ENCODE measurements around the gene KDM4C.

DNA sequence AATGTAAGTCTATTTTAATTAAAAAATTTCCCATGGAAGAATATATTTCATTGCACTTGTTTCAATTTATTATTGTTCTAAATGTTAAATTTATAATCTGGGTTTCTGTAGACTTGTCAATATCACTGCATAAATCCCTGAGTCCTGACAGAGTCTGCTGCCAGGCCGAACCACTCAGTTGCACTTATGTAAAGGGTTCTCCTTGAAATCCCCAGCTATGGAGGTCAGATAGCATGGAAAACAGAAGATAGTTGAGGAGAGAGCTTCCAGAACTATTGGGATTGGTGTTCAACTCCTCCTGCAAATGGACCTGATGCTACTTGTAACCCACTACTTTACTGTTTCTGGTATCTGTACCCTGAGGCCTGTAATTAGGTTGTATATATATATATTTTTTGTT lies 37.2 kb downstream of the KDM4C start:
- TF ChIP-seq EZH2 (IDR thresholded peaks at IDR 0.05), result no peak
- no peak for TF ChIP-seq CTCF (IDR thresholded peaks at IDR 0.05)
- TF ChIP-seq EZH2phosphoT487 (IDR thresholded peaks at IDR 0.05), result no peak

Data from neural progenitor cell (in vitro differentiated cells).